Keratinocyte (primary cell): ENCODE results near the gene RNF115. TPM values are rescaled to one million over a fixed set of nuclear protein-coding genes. Genes with fewer than 3 reads are reported as not detected.

Experiments
- DNase-seq: peaks from one replicate; pipeline ENCODE4 v3.0.0-alpha.2; 2011; ENCODE audit warnings: low read depth, missing footprints, low spot score
- FAIRE-seq: peaks from 2 replicates; lab custom pipeline; 2011; peaks lifted over from hg19 to GRCh38; lab: Jason Lieb, UNC
- H2AFZ ChIP-seq: 2 replicates; pipeline ENCODE4 v1.6.0; 2012; ENCODE audit warnings: low read length, control low read depth, inconsistent platforms; ENCODE audit not compliant: control insufficient read depth
- H3K27ac ChIP-seq: 2 replicates; pipeline ENCODE4 v1.5.1; 2011; ENCODE audit warnings: low read length; ENCODE audit not compliant: control insufficient read depth, insufficient read depth
- H3K27me3 ChIP-seq: 3 replicates; pipeline ENCODE4 v1.6.0; 2011; ENCODE audit warnings: low read length; ENCODE audit not compliant: control insufficient read depth, insufficient read depth; ENCODE audit errors: extremely low read depth
- H3K36me3 ChIP-seq, 2 experiments: 2 replicates in 1 of 2; 3 replicates in 1 of 2; pipeline ENCODE4 v1.5.1; 2011; ENCODE audit warnings: low read length in 2 of 2, mild to moderate bottlenecking in 1 of 2; ENCODE audit not compliant: control insufficient read depth in 2 of 2, insufficient read depth in 2 of 2; ENCODE audit errors: extremely low read depth in 1 of 2
- H3K4me1 ChIP-seq: 3 replicates; pipeline ENCODE4 v1.5.1; 2011; ENCODE audit warnings: low read length; ENCODE audit not compliant: control insufficient read depth, insufficient read depth; ENCODE audit errors: extremely low read depth
- H3K4me2 ChIP-seq: 3 replicates; pipeline ENCODE4 v1.6.0; 2011; ENCODE audit warnings: low read depth, low read length; ENCODE audit not compliant: control insufficient read depth, insufficient read depth; ENCODE audit errors: extremely low read depth
- H3K4me3 ChIP-seq, 3 experiments: fragments of 200-600 bp in 1 of 3; sonication (generic) in 1 of 3; 2 replicates in 2 of 3; 3 replicates in 1 of 3; pipeline ENCODE4 v1.5.1; 2011 to 2016; ENCODE audit warnings: low read length in 3 of 3, mild to moderate bottlenecking in 3 of 3, control low read depth in 2 of 3, inconsistent platforms in 1 of 3, low read depth in 1 of 3, mixed read lengths in 1 of 3, mixed run types in 1 of 3, moderate library complexity in 1 of 3; ENCODE audit not compliant: control insufficient read depth in 2 of 3, insufficient read depth in 2 of 3; ENCODE audit errors: extremely low read depth in 1 of 3
- H3K79me2 ChIP-seq: 2 replicates; pipeline ENCODE4 v1.6.0; 2012; ENCODE audit warnings: low read length; ENCODE audit not compliant: control insufficient read depth, insufficient read depth
- H3K9ac ChIP-seq: 3 replicates; pipeline ENCODE4 v1.6.0; 2011; ENCODE audit warnings: low read length; ENCODE audit not compliant: control insufficient read depth, insufficient read depth; ENCODE audit errors: extremely low read depth
- H3K9me1 ChIP-seq: 3 replicates; pipeline ENCODE4 v1.6.0; 2011; ENCODE audit warnings: low read length; ENCODE audit not compliant: control insufficient read depth, insufficient read depth; ENCODE audit errors: extremely low read depth
- H3K9me3 ChIP-seq: 2 replicates; pipeline ENCODE4 v1.5.1; 2012; ENCODE audit warnings: low read depth, low read length; ENCODE audit not compliant: control insufficient read depth
- H4K20me1 ChIP-seq: 3 replicates; pipeline ENCODE4 v1.6.0; 2011; ENCODE audit warnings: low read length; ENCODE audit not compliant: control insufficient read depth, insufficient read depth; ENCODE audit errors: extremely low read depth
- EZH2 ChIP-seq: IDR thresholded peaks from one replicate; pipeline ENCODE4 v1.6.1; 2012; ENCODE audit warnings: inconsistent platforms, mild to moderate bottlenecking, low read length, moderate library complexity
- dilution Hi-C: fragments of 300-500 bp; cut with MboI; formaldehyde crosslinking; loops from one replicate; pipeline ENCODE4 v1.7.0; 2020; ENCODE audit warnings: low sequenced_read_pairs; ENCODE audit not compliant: extremely low pct_ligation_motif_present
- polyA minus RNA-seq, 3 experiments: library from RNA; depleted of rRNA, polyadenylated mRNA; stranded (reverse); fragments of >200 nt; gene quantifications; 1 replicate in 1 of 3; 2 replicates in 1 of 3; 3 replicates in 1 of 3; pipeline ENCODE4 v1.2.3, GENCODE V29; 2011
- polyA plus RNA-seq, 5 experiments: library from polyadenylated mRNA; depleted of rRNA in 3 of 5; stranded (reverse) in 3 of 5; stranded (forward) in 1 of 5; unstranded in 1 of 5; fragments of >200 nt; gene quantifications; 1 replicate in 1 of 5; 2 replicates in 3 of 5; 3 replicates in 1 of 5; pipeline versions ENCODE4 v1.2.1 to v1.2.3, GENCODE V29; 2011 to 2012; ENCODE audit warnings: missing spikeins in 2 of 5, low read depth in 1 of 5, low replicate concordance in 1 of 5
- TF ChIP-seq, protein P1 (sequence below), 3 experiments: IDR thresholded peaks in 1 of 3; conservative IDR thresholded peaks in 1 of 3; optimal IDR thresholded peaks in 1 of 3; 2 replicates in 2 of 3; 3 replicates in 1 of 3; pipeline versions ENCODE3 to v1.5.1; 2011; ENCODE audit warnings: low read length in 3 of 3, mild to moderate bottlenecking in 3 of 3, moderate library complexity in 2 of 3, control low read depth in 1 of 3, inconsistent platforms in 1 of 3; ENCODE audit not compliant: insufficient read depth in 2 of 3; ENCODE audit errors: extremely low read depth in 1 of 3

The RNF115 gene
- polyA plus RNA-seq (7.4 to 10.1 TPM (median 7.4 TPM) in 3 replicates), polyA minus RNA-seq (6.1 to 11.8 TPM (median 7.3 TPM) in 3 replicates)
- polyA plus RNA-seq (2011; ENCODE audit: low read depth): 5.6 TPM
- polyA plus RNA-seq (2011; cell fraction: cytosol; rRNA removed): 4.8 and 10.4 TPM in 2 replicates
- 9.4 and 9.6 TPM in 2 replicates for polyA plus RNA-seq (2011; cell fraction: nucleus; rRNA removed)
- 5.4 and 6.1 TPM in 2 replicates for polyA plus RNA-seq (2012; ENCODE audit: low replicate concordance)
- 2.5 TPM for polyA minus RNA-seq (2011; cell fraction: cytosol; rRNA and poly(A)+ RNA removed)
- 5.1 and 11.7 TPM in 2 replicates for polyA minus RNA-seq (2011; cell fraction: nucleus; rRNA and poly(A)+ RNA removed)

DNA sequence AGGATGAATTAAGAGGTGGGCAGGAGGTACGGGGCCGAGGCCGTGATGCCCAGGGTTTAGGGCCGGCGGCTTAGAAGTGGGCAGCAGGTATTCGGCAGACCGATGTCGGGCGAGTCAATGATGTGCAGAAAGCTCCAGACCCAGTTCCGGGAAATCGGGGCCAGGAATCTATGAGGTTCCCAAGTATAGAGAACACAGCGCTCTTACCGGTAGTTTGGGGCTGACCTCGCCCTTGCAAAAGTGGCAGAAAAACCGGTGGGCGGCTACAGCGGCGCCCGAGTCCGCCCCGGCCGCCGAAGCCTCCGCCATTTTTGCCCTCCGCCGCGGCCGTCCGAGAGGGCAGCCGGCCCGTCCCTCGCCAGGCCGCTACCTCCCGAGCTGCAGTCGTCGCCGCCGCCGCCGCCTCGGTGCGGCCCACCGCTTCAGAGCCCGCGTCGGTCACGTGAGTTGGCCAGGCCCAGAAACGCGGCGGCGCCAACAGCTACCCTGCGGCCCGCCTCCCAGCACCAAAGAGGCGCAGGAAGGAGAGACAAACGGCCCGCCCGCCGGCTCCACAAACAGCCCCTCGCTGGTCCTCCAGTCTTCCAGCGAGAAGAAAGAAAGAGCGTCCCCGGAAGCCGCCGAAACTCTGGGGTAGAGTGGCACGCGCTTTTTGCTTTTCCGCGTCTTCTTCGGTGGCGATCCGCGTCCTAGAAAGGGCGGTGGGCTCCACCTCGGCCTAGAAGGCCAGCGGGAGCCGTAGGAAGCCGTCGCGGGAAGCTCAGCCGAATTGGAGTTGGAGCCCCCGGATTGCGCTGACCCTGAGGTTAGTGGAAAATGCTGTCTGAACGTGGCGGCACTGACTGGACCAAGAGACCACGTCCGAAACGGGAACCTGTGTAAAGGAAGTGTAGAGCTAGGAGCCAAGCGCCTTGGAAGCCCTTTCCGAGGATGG is at the start of gene RNF115, which contains the start of gene POLR3C:
Gene RNF115 (minus strand): TSS at position 531 of the 934 bp plus-strand sequence. CDS start 222 bp downstream, at position 309.
Gene POLR3C (plus strand): TSS at position 636 of the 934 bp plus-strand sequence. CDS start 1,577 bp downstream, outside the sequence.
- Histone ChIP-seq H3K4me2 (peak within 1 kb of the TSS; percentile 99), H4K20me1 (no peaks in the 10 kb centered on the region), H3K79me2 (peaks cover 26% of the 10 kb centered on the region), H2AFZ (peak within 1 kb of the TSS; percentile 98), H3K9me3 (no peaks in the 10 kb centered on the region), H3K27ac (peak within 1 kb of the TSS; percentile 93), H3K4me1 (peaks cover 5% of the 10 kb centered on the region), H3K27me3 (no peaks in the 10 kb centered on the region), H3K9me1 (no peaks in the 10 kb centered on the region), H3K4me3 (peak within 1 kb of the TSS; percentile 84 to 99 (median 96)), H3K9ac (peak within 1 kb of the TSS; percentile 98), H3K36me3 (peaks cover 8 to 23% of the 10 kb centered on the region in 2 experiments)
- dilution Hi-C loops: no loop called here
- DNase-seq: peak; percentile 41
- TF ChIP-seq, protein P1, sequence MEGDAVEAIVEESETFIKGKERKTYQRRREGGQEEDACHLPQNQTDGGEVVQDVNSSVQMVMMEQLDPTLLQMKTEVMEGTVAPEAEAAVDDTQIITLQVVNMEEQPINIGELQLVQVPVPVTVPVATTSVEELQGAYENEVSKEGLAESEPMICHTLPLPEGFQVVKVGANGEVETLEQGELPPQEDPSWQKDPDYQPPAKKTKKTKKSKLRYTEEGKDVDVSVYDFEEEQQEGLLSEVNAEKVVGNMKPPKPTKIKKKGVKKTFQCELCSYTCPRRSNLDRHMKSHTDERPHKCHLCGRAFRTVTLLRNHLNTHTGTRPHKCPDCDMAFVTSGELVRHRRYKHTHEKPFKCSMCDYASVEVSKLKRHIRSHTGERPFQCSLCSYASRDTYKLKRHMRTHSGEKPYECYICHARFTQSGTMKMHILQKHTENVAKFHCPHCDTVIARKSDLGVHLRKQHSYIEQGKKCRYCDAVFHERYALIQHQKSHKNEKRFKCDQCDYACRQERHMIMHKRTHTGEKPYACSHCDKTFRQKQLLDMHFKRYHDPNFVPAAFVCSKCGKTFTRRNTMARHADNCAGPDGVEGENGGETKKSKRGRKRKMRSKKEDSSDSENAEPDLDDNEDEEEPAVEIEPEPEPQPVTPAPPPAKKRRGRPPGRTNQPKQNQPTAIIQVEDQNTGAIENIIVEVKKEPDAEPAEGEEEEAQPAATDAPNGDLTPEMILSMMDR (optimal IDR thresholded peaks at IDR 0.05 in 1 of 3, IDR thresholded peaks at IDR 0.05 in 1 of 3, conservative IDR thresholded peaks at IDR 0.05 in 1 of 3; ENCODE audit: extremely low read depth in 1 of 3, insufficient read depth in 2 of 3, low read length in 3 of 3): no peak
- no peak for TF ChIP-seq EZH2
- no peak for FAIRE-seq

DNA sequence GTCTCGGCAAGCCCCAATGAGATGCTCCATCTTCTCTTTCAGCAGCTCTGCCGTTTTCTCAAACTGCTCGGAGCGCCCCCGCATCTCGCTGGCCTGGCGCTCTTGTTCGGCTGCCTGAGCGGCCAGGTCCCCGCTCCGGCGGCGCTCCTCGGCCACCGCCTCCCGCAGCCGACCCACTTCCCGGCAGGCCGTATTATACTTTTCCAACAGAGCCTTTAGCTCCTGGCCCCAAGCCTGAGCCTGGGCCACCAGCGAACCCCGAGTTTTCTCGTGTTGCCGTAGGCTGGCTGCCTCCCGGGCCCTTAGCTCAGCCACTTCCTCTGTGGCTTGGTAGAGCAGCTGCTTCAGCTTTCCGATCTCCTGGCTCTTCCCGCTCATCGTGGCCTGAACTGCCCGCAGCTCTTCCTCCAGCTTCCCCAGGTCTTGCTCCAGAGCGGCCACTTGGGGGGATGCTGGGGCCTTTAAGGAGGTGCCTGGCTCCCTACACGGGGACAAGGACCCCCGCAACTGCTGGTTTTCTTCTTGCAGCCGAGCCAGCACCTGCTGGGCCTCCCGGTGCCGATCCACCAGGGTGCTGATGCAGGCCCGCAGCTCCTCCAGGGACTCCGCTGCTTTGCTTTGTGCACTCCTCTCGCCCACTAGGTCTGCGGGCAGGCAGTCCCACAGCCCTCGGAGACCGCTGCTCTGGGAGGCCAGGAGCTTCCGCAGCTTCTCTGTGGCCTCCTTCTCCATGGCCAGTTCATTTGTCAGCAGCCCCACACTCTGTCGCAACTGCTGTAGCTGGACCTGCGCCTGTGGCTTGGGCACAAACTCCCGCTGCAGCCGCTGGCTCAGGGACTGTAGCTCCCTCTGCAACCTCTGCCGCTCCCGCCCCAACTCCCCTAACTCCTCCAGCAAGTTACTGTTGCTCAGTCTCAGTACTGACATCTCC is 48.4 kb upstream of the RNF115 start:
- FAIRE-seq: no peak
- peak overlapping the region in 2 of 3 experiments; percentile 7 to 51 for H3K4me3 ChIP-seq
- peak overlapping the region; percentile 15 for H3K9ac ChIP-seq
- no peak overlapping the region for H3K27ac ChIP-seq
- peaks cover 10% of the 10 kb centered on the region for H3K4me1 ChIP-seq
- H4K20me1 ChIP-seq: no peaks in the 10 kb centered on the region
- H3K9me3 ChIP-seq: no peaks in the 10 kb centered on the region
- H3K36me3 ChIP-seq: no peaks in the 10 kb centered on the region
- dilution Hi-C loops: no loop called here
- TF ChIP-seq, protein P1 (optimal IDR thresholded peaks at IDR 0.05 in 1 of 3, IDR thresholded peaks at IDR 0.05 in 1 of 3, conservative IDR thresholded peaks at IDR 0.05 in 1 of 3; ENCODE audit: extremely low read depth in 1 of 3, insufficient read depth in 2 of 3, low read length in 3 of 3): no peak
- no peak for TF ChIP-seq EZH2
- H3K9me1 ChIP-seq: no peaks in the 10 kb centered on the region
- H3K27me3 ChIP-seq: peaks cover 15% of the 10 kb centered on the region
- H3K4me2 ChIP-seq: peak overlapping the region; percentile 71
- no peak for DNase-seq
- no peaks in the 10 kb centered on the region for H3K79me2 ChIP-seq
- H2AFZ ChIP-seq: peak overlapping the region; percentile 69
